ENCODE data around the gene PHF11. TPM values are rescaled to one million over a fixed set of nuclear protein-coding genes. Genes with fewer than 3 reads are reported as not detected.
"Not testable (repeated sequence)": the region's sequence is repeated elsewhere in the genome, so short reads cannot be mapped to it uniquely, and the experiment has no call there.

Gene PHF11
- polyA plus RNA-seq, 4 donors = 24.7 to 60.3 (median 41.7) TPM

DNA sequence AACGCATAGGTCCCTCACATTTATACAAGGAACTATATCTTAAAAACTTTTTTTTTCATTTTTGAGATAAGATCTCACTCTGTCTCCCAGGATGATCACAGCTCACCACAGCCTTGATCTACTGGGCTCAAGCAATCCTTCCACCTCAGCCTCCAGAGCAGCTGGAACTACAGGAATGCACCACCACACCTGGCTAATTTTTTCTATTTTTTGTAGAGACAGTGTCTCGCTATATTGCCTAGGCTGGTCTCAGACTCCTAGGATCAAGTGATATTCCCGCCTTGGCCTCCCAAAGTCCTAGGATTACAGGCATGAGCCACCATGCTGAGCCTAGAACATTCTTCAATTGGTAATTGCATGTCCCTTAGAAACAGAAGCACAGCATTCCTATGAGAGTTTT, 47.9 kb downstream of the PHF11 start:
- no peak for DNase-seq (ENCODE audit: low read depth in 4 of 4, low spot score in 2 of 4)

GRCh38 chr13:49545661-49546060, 49.9 kb downstream of the PHF11 start:
- no peak for DNase-seq (ENCODE audit: low read depth in 4 of 4, low spot score in 2 of 4)

DNA sequence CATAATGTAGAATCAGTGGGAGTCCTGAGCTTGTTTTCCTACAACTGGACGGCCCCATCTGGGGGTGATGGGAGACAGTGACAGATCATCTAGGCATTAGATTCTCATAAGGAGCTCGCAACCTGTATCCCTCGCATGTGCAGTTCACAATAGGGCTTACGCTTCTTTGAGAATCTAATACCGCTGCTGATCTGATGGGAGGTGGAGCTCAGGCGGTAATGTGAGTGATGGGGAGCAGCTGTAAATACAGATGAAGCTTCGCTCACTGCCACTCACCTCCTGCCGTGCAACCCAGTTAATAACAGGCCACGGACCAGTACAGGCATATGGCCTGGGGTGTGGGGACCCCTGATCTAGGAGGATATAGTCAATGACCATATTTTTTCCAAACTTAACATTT, 50.8 kb downstream of the PHF11 start:
- no peak for DNase-seq (ENCODE audit: low read depth in 4 of 4, low spot score in 2 of 4)

GRCh38 chr13:49549289-49549688, 53.5 kb downstream of the PHF11 start:
- no peak for DNase-seq (ENCODE audit: low read depth in 4 of 4, low spot score in 2 of 4)

- no peak for DNase-seq (ENCODE audit: low read depth in 4 of 4, low spot score in 2 of 4)
Measured at GRCh38 chr13:49550942-49551644, 55.3 kb downstream of the PHF11 start.

DNA sequence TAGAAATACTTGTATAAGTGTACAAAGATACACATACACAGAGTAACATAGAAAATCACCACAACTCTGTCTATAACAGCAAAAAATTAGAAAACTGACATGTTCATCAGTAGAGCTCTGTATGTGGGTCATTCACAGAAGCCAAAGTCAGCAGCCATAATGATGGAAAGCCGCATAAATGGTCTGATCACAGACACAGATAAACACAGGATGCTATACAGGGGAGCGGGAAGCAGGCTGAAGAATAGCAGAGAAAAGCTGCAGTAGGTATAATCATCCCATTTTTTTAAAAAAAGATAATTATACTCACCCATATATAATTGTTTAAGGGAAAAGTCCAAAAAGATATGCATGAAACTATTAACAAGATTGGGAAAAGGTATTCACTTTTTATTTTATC, 58.1 kb downstream of the PHF11 start:
- no peak for DNase-seq (ENCODE audit: low read depth in 4 of 4, low spot score in 2 of 4)

- no peak for DNase-seq (ENCODE audit: low read depth in 4 of 4, low spot score in 2 of 4)
Measured at GRCh38 chr13:49554387-49554786, 58.6 kb downstream of the PHF11 start.

- DNase-seq (ENCODE audit: low read depth in 4 of 4, low spot score in 2 of 4) = no peak
Measured at GRCh38 chr13:49559006-49559405, 63.3 kb downstream of the PHF11 start.

DNA sequence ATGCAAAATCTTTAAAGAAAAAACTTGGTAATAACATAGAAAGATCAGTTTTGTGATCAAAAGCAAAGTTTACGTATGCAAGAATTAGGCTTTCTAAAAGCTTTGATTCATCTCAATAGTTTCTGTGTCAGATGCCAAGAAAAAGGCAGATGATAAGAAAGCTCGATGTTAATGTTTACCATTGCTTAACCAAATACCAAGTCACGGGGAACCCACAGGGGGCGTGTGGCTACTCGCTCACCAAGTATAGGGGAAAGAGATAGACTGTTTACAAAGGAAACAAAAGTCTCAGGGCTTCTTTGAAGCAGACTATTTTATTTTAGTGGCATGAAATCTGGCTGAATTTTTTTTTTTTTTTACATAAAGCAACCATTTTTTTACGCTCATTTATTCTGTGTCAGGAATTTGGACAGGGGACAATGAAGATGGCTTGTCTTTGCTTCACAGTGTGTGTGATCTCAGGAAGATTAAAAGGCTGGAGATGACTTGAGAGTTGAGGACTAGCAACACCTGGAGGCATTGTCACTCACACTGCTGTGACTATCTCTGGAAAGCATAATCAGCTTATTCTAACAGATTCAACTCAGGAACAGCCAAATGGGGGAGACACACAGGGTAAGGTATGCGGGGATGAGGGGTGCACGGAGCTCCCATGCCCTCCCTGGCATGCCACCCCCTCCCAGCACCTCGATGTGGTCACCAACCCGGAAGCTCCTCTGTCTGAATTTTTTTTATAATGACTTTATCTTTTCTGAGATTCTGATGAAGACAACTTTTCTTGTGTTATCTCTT, 64.7 kb downstream of the PHF11 start:
- DNase-seq (ENCODE audit: low read depth in 4 of 4, low spot score in 2 of 4) = no peak

GRCh38 chr13:49561062-49561410, 65.3 kb downstream of the PHF11 start:
- no peak for DNase-seq (ENCODE audit: low read depth in 4 of 4, low spot score in 2 of 4)

DNA sequence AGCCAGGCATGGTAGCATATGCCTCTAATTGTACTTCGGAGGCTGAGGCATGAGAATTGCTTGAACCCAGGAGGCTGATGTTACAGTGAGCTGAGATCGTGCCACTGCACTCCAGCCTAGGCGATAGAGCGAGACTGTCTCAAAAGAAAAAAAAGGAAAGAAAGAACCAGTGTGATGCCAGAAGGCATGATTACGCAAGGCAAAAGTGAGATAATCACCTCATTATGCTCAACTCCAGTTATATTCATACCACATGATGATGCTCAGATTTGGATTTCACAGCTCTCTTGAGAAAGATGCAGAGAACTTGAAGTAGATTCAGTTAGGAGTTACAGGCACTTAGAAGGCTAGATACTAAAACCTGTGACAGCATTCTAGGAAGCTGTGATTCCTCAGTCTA, 67.8 kb downstream of the PHF11 start:
- no peak for DNase-seq (ENCODE audit: low read depth in 4 of 4, low spot score in 2 of 4)

DNA sequence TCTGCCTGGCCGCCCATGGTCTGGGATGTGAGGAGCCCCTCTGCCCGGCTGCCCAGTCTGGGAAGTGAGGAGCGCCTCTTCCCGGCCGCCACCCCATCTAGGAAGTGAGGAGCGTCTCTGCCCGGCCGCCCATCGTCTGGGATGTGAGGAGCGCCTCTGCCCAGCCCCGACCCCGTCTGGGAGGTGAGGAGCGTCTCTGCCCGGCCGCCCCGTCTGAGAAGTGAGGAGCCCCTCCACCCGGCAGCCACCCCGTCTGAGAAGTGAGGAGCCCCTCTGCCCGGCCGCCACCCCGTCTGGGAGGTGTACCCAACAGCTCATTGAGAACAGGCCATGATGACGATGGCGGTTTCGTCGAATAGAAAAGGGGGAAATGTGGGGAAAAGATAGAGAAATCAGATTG, 69.7 kb downstream of the PHF11 start:
- DNase-seq (ENCODE audit: low read depth in 4 of 4, low spot score in 2 of 4) = not testable (repeated sequence)

GRCh38 chr13:49566461-49566860, 70.7 kb downstream of the PHF11 start:
- no peak for DNase-seq (ENCODE audit: low read depth in 4 of 4, low spot score in 2 of 4)

DNA sequence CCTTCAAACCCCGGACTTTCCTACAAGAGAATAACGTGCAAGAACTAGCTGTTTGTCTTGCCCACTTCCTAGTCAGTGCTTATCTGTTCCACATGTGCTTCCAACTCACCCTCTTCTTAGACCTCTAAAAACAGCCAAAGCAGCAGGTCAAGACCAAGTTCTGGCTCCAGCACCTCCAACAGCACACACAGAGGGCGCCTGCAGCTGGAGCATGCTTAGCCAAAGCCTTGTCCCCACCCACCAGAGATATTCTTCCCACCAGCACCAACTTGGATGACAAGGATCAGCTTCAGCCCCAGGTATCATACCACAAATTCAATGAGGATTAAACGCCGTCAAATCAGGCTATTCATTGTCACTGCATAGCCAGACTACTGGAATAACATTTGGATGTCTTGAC, 71.7 kb downstream of the PHF11 start:
- DNase-seq (ENCODE audit: low read depth in 4 of 4, low spot score in 2 of 4) = no peak

DNA sequence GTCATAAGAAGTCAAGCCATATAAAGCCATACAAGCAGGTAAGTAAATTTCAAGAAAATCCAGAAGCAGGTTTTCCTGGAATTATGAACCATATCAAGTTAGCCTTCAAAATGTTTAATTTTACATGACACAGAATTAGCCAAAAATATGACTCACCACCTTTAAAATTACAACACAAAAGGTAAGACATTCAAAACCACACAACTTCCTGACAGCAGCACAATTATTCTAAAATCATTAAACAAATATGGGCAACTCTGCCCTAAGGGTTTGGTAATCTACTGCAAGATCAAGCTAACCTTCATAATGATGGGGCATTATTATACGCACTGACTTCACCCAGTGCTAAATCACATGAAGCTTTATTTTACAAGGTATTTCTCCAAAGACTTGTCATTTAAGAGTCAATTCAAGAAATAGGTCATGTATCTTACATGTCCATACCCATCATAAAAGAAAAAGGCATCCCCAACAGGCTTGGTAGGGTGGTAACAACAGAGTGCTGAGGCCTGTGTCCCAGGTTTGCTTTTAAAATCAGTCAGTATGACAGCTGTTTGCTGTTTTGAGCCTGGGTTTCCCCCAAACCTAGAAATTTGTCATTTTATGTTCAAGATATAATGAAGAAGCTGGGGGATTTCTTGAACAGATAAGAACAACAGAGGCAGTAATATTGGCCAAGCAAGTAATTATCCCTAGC, 74.4 kb downstream of the PHF11 start:
- no peak for DNase-seq (ENCODE audit: low read depth in 4 of 4, low spot score in 2 of 4)

DNA sequence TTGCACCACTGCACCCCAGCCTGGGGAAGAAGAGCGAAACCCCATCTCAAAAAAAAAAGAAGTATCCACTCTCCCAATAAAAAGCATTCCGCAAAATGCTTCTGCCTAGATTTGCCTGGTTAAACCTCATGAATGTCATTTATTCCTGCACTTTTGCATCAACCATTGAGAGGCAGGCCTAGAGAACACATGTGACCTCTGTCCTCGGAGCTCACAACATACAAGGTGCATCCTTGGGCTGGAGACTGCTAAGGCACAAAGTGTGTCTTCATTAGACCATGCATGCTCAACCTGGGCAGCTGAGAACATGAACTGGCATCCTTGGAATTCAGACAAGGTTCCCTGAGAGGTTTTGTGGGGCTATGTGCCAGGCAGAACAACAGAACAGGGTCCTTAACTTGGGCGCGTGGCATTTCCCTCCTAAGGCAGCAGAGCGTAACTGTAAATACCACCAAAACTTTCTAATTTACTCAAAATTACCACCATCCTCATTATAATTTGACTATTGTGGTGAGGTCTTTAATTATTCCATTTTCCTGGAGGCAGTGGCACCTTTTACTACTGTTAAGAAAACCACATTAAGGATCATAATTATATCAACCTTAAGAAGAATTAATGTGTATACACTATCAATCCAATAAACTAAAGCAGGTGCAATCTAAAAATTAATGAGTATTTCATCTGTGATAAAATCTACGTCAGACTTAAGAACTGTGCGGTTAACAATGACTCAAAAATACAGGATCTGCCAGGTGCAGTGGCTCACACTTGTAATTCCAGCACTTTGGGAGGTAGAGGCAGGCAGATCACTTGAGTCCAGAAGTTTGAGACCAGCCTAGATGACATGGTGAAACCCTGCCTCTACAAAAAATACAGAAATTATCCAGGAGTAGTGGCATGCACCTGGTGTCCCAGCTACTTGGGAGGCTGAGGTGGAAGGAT, 75.8 kb downstream of the PHF11 start:
- DNase-seq (ENCODE audit: low read depth in 4 of 4, low spot score in 2 of 4) = no peak

Other genes with a start within 250 kb of the PHF11 start
- gene CDADC1, start 248.0 kb upstream of the PHF11 start, polyA plus RNA-seq (ENCODE audit: insufficient read length in 4 of 4) = 10 to 100 TPM; 11.8 to 16.7 (median 13.9) TPM
- gene CAB39L, start 51.9 kb upstream of the PHF11 start, polyA plus RNA-seq (ENCODE audit: insufficient read length in 4 of 4) = 10 to 100 TPM; 16.3 to 19.8 (median 18.9) TPM
- gene SETDB2, start 51.7 kb upstream of the PHF11 start, polyA plus RNA-seq (ENCODE audit: insufficient read length in 4 of 4) = 10 to 100 TPM; 16.0 to 25.1 (median 19.3) TPM
- 10 to 100 TPM; 34.8 to 46.6 (median 39.2) TPM for gene RCBTB1, start 89.6 kb downstream of the PHF11 start, polyA plus RNA-seq (ENCODE audit: insufficient read length in 4 of 4)
- gene ARL11, start 132.6 kb downstream of the PHF11 start, polyA plus RNA-seq (ENCODE audit: insufficient read length in 4 of 4) = under 1 TPM; 0.21 to 0.44 (median 0.28) TPM
- gene EBPL, start 195.5 kb downstream of the PHF11 start, polyA plus RNA-seq (ENCODE audit: insufficient read length in 4 of 4) = 10 to 100 TPM; 45.2 to 65.8 (median 54.0) TPM

Data from left renal cortex interstitium (tissue), 4 donors.